Left ventricle myocardium superior (tissue), 1 donor: Measurements from ENCODE around the gene VASP. TPM values are rescaled to one million over a fixed set of nuclear protein-coding genes. Genes with fewer than 3 reads are reported as not detected.

Source experiments
- ATAC-seq: fragments of 200-7000 bp; cut with Tn5 transposase; one replicate; pipeline ENCODE4 v1.9.1; 2020; ENCODE audit warnings: mild to moderate bottlenecking, moderate library complexity
- DNase-seq: peaks from one replicate; pipeline ENCODE4 v3.0.0-alpha.2; 2020
- intact Hi-C: fragments of 100-400 bp; cut with micrococcal nuclease; formaldehyde crosslinking; loops from one replicate; pipeline ENCODE4 v1.11.0; 2022
- total RNA-seq: library from RNA; stranded (reverse); fragmentation: NEBNext Ultra II Directional; extraction: Animal tissue kit (Norgen Biotek cat#: 25700); gene quantifications from one replicate; pipeline ENCODE4 v1.2.1, GENCODE V29; 2021
- donor health status: DM: no; HTN: yes; CAD: no; lungs with severe emphysema.

VASP gene
- total RNA-seq, 1 donor from 2014 or later = 43.3 TPM

DNA sequence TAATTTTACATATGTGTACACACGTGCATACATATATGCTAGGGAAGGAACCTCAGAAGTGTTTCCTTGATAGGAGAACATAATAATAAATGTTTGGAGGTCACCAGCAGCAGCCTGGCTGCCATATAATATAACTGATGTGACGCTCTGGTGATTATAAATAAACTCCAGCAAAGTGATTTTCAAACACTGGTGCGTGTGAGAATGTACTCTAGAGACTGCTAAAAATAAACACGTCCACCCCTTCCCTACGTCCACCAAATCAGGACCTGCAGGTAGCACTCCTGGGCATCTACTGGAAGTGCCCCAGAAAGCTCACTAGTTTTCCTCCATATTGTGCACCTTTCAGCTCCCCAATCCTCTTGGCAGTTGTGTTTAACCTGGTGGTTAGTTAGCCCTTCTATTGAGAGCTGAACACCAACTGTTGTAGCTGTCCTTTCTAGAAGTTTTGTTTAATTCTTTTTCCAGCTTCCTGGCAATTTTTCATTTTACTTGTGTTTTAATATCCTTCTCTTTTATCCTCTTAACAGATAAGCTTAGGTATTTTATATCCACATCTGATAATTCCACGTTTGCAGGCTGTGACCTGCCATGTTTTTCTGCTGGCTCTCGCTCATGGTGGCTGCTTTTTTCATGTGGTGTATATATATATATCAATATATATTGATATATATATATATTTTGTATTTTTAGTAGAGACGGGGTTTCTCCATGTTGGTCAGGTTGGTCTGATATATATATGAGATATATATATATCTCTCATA lies 64.4 kb downstream of the VASP start:
- ATAC-seq = peak; percentile 49
- intact Hi-C loops = no loop called here

GRCh38 chr19:45574526-45574925 lies 67.2 kb downstream of the VASP start:
- intact Hi-C loops = no loop called here
- no peak for DNase-seq
- ATAC-seq = peak; percentile 35

More for the DNA sequence above, 64.4 kb downstream of the VASP start:
- no peak for DNase-seq

- intact Hi-C loops = no loop called here
- ATAC-seq = no peak
- no peak for DNase-seq
Observed at GRCh38 chr19:45575216-45575615, 67.9 kb downstream of the VASP start.

Other genes starting within 250 kb of the VASP start
- gene CKM, start 184.6 kb upstream of the VASP start, total RNA-seq = 6,589 TPM
- gene KLC3, start 166.7 kb upstream of the VASP start, total RNA-seq = not detected
- gene ERCC2, start 136.9 kb upstream of the VASP start, total RNA-seq = 9.9 TPM
- gene PPP1R13L, start 102.4 kb upstream of the VASP start, total RNA-seq = 222 TPM
- gene POLR1G, start 100.8 kb upstream of the VASP start, total RNA-seq = 7.0 TPM
- gene ERCC1, start 83.6 kb upstream of the VASP start, total RNA-seq = 150 TPM
- 0.79 TPM for gene FOSB, start 39.5 kb upstream of the VASP start, total RNA-seq
- 29.8 TPM for gene RTN2, start 10.4 kb upstream of the VASP start, total RNA-seq
- gene PPM1N, start 9.0 kb upstream of the VASP start, total RNA-seq = 0.57 TPM
- gene OPA3, start 77.3 kb downstream of the VASP start, total RNA-seq = 26.9 TPM
- 4.8 TPM for gene GPR4, start 94.7 kb downstream of the VASP start, total RNA-seq
- gene EML2, start 131.9 kb downstream of the VASP start, total RNA-seq = 33.4 TPM
- 4.1 TPM for gene GIPR, start 160.7 kb downstream of the VASP start, total RNA-seq
- 233 TPM for gene SNRPD2, start 184.5 kb downstream of the VASP start, total RNA-seq
- 1.2 TPM for gene QPCTL, start 185.2 kb downstream of the VASP start, total RNA-seq
- 15.4 TPM for gene FBXO46, start 223.4 kb downstream of the VASP start, total RNA-seq
- not detected for gene MEIOSIN, start 226.0 kb downstream of the VASP start, total RNA-seq